GM12878 (cell line): ENCODE results near the gene USP17L12. TPM values are rescaled to one million over a fixed set of nuclear protein-coding genes. Genes with fewer than 3 reads are reported as not detected.
"Not testable (repeated sequence)": the region's sequence is repeated elsewhere in the genome, so short reads cannot be mapped to it uniquely, and the experiment has no call there.

Source experiments
- ATAC-seq: fragments of 200-7000 bp; cut with Tn5 transposase; 3 replicates; pipeline ENCODE4 v1.9.1; 2020; ENCODE audit warnings: mild to moderate bottlenecking, moderate library complexity
- BruUV-seq: library from RNA; stranded (reverse); fragments of 400-500 nt; replicated peaks from 2 replicates; lab custom pipeline; 2021; lab: Mats Ljungman, UMichigan
- CTCF ChIA-PET: fragments of 300-600 bp; sonication (Branson Sonifier 250); formaldehyde crosslinking; extraction: SDS; loops from one replicate; lab custom pipeline; 2021; ENCODE audit warnings: inconsistent platforms; lab: Yijun Ruan, JAX
- POLR2A ChIA-PET: fragments of 350-600 bp; formaldehyde crosslinking; extraction: SDS; loops from one replicate; lab custom pipeline; 2021; ENCODE audit warnings: inconsistent platforms; lab: Charles Lee
- RAD21 ChIA-PET: fragments of 300-600 bp; sonication (Branson Sonifier 250); formaldehyde crosslinking; loops from one replicate; lab custom pipeline; 2023; ENCODE audit warnings: antibody characterized with exemption; ENCODE audit not compliant: unreplicated experiment; lab: Charles Lee
- SMC1A ChIA-PET: fragments of 300-600 bp; sonication (Branson Sonifier 250); formaldehyde crosslinking; loops from one replicate; lab custom pipeline; 2023; ENCODE audit not compliant: unreplicated experiment, uncharacterized antibody; lab: Charles Lee
- DNase-seq: peaks from one replicate; pipeline ENCODE4 v3.0.0-alpha.2; 2011; ENCODE audit warnings: low read depth, low spot score
- FAIRE-seq: peaks from 3 replicates; lab custom pipeline; 2011; peaks lifted over from hg19 to GRCh38; lab: Jason Lieb, UNC
- H2AFZ ChIP-seq: 2 replicates; pipeline ENCODE4 v1.6.0; 2011; ENCODE audit warnings: low read depth, low read length, control low read depth; ENCODE audit not compliant: control insufficient read depth
- H3K27ac ChIP-seq: 2 replicates; pipeline ENCODE4 v1.5.1; 2011; ENCODE audit warnings: control low read depth; ENCODE audit not compliant: control insufficient read depth, insufficient read depth
- H3K27me3 ChIP-seq, 2 experiments: replicated peaks in 1 of 2; 2 replicates each; pipeline versions ENCODE4 v1.6.0 to v1.6.1; 2011; ENCODE audit warnings: low read length in 1 of 2; ENCODE audit not compliant: control insufficient read depth in 2 of 2, insufficient read depth in 2 of 2
- H3K36me3 ChIP-seq, 2 experiments: 2 replicates each; pipeline ENCODE4 v1.5.1; 2011; ENCODE audit warnings: low read length in 1 of 2; ENCODE audit not compliant: control insufficient read depth in 2 of 2, insufficient read depth in 2 of 2
- H3K4me1 ChIP-seq: 2 replicates; pipeline ENCODE4 v1.6.1; 2011; ENCODE audit warnings: mild to moderate bottlenecking, low read length, moderate library complexity, mixed read lengths; ENCODE audit not compliant: control insufficient read depth, insufficient read depth
- H3K4me2 ChIP-seq: 2 replicates; pipeline ENCODE4 v1.6.0; 2011; ENCODE audit warnings: control low read depth; ENCODE audit not compliant: control insufficient read depth, insufficient read depth
- H3K4me3 ChIP-seq: fragments of 200-600 bp; sonication (generic); 2 replicates; pipeline ENCODE4 v1.5.1; 2016
- H3K79me2 ChIP-seq: 2 replicates; pipeline ENCODE4 v1.6.0; 2011; ENCODE audit warnings: low read length; ENCODE audit not compliant: control insufficient read depth, insufficient read depth
- H3K9ac ChIP-seq: 2 replicates; pipeline ENCODE4 v1.8.0; 2011; ENCODE audit warnings: low read length, control low read depth, mixed read lengths; ENCODE audit not compliant: control insufficient read depth, insufficient read depth
- H3K9me3 ChIP-seq: replicated peaks from 3 replicates; pipeline ENCODE4 v1.5.1; 2011; ENCODE audit warnings: mild to moderate bottlenecking, low read length; ENCODE audit not compliant: control insufficient read depth, insufficient read depth
- H4K20me1 ChIP-seq: 2 replicates; pipeline ENCODE4 v1.6.0; 2011; ENCODE audit not compliant: control insufficient read depth, insufficient read depth
- WGBS: methylation state at CpG from one replicate; pipeline ENCODE4 v1.1.6; 2016; ENCODE audit warnings: low lambda C conversion rate; ENCODE audit not compliant: insufficient replicate concordance, insufficient coverage; ENCODE audit errors: missing lambda C conversion rate; 5-methylcytosine and 5-hydroxymethylcytosine counted together
- in situ Hi-C: fragments of 300-500 bp; cut with MboI; formaldehyde crosslinking; loops from 9 replicates; pipeline ENCODE4 v1.14.3; 2018; ENCODE audit warnings: mixed read lengths
- intact Hi-C: fragments of 100-400 bp; cut with micrococcal nuclease; formaldehyde crosslinking; loops from one replicate; pipeline ENCODE4 v1.14.2; 2022; ENCODE audit not compliant: unreplicated experiment
- polyA plus RNA-seq, 11 experiments: library from polyadenylated mRNA; depleted of rRNA in 4 of 11; unstranded in 6 of 11; stranded (reverse) in 5 of 11; fragments of >200 nt; fragmentation: Nextera tagmentation in 4 of 11; fragmentation: Illumina TruSeq in 1 of 11; extraction: Ambion mirVana in 4 of 11; extraction: Trizol in 1 of 11; gene quantifications; 1 replicate in 1 of 11; 2 replicates in 10 of 11; pipeline versions ENCODE4 v1.2.1 to v1.2.3, GENCODE V29; 2011 to 2016; ENCODE audit warnings: inconsistent platforms in 2 of 11, missing spikeins in 2 of 11, low read depth in 1 of 11
- total RNA-seq, 4 experiments: library from RNA; depleted of rRNA in 3 of 4; stranded (reverse); fragments of >200 nt in 3 of 4; fragmentation: Illumina TruSeq in 1 of 4; extraction: Trizol in 1 of 4; gene quantifications; 2 replicates each; pipeline versions ENCODE4 v1.2.1 to v1.2.3, GENCODE V29; 2013 to 2021

Gene USP17L12
- total and polyA plus RNA-seq, 10 of the 15 experiments (the other 5 are each of a cell fraction or from before 2014, with no cell fraction given): not detected

GRCh38 chr4:9215105-9215504 lies 4.8 kb upstream of the USP17L12 start, which contains the start of gene USP17L11:
Gene USP17L11, plus strand, starts transcription at chr4:9215405. Its CDS starts 0 bp downstream, at chr4:9215405.
- RAD21 ChIA-PET, H3K27me3 ChIP-seq, intact Hi-C loops, ATAC-seq, H3K4me2 ChIP-seq, CTCF ChIA-PET, H3K9me3 ChIP-seq, H3K79me2 ChIP-seq, BruUV-seq, H3K4me1 ChIP-seq, H3K4me3 ChIP-seq, H3K27ac ChIP-seq, in situ Hi-C loops, DNase-seq, FAIRE-seq, H4K20me1 ChIP-seq, H2AFZ ChIP-seq, H3K9ac ChIP-seq, H3K36me3 ChIP-seq, POLR2A ChIA-PET, SMC1A ChIA-PET: not testable (repeated sequence)
- no CpG with 5 or more reads among the region's 14 CpGs for WGBS

DNA sequence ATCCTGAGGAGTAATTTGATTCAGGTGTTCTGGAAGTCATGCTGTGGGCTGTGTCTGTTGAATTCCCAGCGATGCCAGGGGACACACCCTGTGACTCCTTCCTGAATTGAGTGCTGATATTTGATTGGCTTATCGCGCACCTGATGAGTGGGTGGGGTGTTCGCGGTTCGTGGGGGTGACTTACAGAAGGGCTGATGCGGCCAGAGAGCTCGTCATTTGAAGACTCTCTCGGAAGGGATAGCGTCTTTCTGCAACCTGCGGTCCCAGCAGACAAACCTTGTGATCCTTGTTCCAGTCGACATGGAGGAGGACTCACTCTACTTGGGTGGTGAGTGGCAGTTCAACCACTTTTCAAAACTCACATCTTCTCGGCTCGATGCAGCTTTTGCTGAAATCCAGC lies 4.6 kb downstream of the USP17L12 start, which contains the start of gene USP17L13:
Gene USP17L13, plus strand, starts transcription at position 301 of the 400 bp plus-strand sequence. Its CDS starts 0 bp downstream, at position 301.
- POLR2A ChIA-PET, RAD21 ChIA-PET, intact Hi-C loops, BruUV-seq, H3K27me3 ChIP-seq, H3K9me3 ChIP-seq, CTCF ChIA-PET, DNase-seq, in situ Hi-C loops, H3K4me2 ChIP-seq, SMC1A ChIA-PET, ATAC-seq, H2AFZ ChIP-seq, FAIRE-seq, H3K27ac ChIP-seq, H3K4me3 ChIP-seq, H3K79me2 ChIP-seq, H4K20me1 ChIP-seq, H3K4me1 ChIP-seq, H3K36me3 ChIP-seq, H3K9ac ChIP-seq: not testable (repeated sequence)
- WGBS: no CpG with 5 or more reads among the region's 14 CpGs

DNA sequence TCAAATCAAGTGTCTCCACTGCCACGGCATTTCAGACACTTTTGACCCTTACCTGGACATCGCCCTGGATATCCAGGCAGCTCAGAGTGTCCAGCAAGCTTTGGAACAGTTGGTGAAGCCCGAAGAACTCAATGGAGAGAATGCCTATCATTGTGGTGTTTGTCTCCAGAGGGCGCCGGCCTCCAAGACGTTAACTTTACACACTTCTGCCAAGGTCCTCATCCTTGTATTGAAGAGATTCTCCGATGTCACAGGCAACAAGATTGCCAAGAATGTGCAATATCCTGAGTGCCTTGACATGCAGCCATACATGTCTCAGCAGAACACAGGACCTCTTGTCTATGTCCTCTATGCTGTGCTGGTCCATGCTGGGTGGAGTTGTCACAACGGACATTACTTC lies 10.3 kb downstream of the USP17L12 start:
- DNase-seq, SMC1A ChIA-PET, H2AFZ ChIP-seq, H3K4me2 ChIP-seq, H3K36me3 ChIP-seq, H3K79me2 ChIP-seq, H3K9ac ChIP-seq, FAIRE-seq, H3K27me3 ChIP-seq, intact Hi-C loops, H3K9me3 ChIP-seq, in situ Hi-C loops, H3K4me1 ChIP-seq, H3K4me3 ChIP-seq, BruUV-seq, H3K27ac ChIP-seq, CTCF ChIA-PET, RAD21 ChIA-PET, H4K20me1 ChIP-seq, POLR2A ChIA-PET, ATAC-seq: not testable (repeated sequence)
- WGBS: 35% methylated on average over 5 of the region's 8 CpGs

GRCh38 chr4:9234085-9234484 lies 14.1 kb downstream of the USP17L12 start, which contains the start of gene USP17L15:
Gene USP17L15, plus strand, starts transcription at chr4:9234385. Its CDS starts 0 bp downstream, at chr4:9234385.
- ATAC-seq, H3K9me3 ChIP-seq, FAIRE-seq, POLR2A ChIA-PET, H3K9ac ChIP-seq, H3K27ac ChIP-seq, intact Hi-C loops, H2AFZ ChIP-seq, H4K20me1 ChIP-seq, RAD21 ChIA-PET, in situ Hi-C loops, H3K4me2 ChIP-seq, H3K79me2 ChIP-seq, H3K4me1 ChIP-seq, CTCF ChIA-PET, DNase-seq, H3K4me3 ChIP-seq, H3K36me3 ChIP-seq, BruUV-seq, SMC1A ChIA-PET, H3K27me3 ChIP-seq: not testable (repeated sequence)
- no CpG with 5 or more reads among the region's 15 CpGs for WGBS
